MCF 10A (cell line): Measurements from ENCODE around the gene LRRIQ4. TPM values are rescaled to one million over a fixed set of nuclear protein-coding genes. Genes with fewer than 3 reads are reported as not detected.

ENCODE experiments used
- total RNA-seq: library from RNA; stranded (reverse); gene quantifications from 2 replicates; pipeline ENCODE4 v1.2.3, GENCODE V29; 2022

LRRIQ4 gene
- total RNA-seq, 1 experiment from 2014 or later: not detected

Other genes with a start within 250 kb of the LRRIQ4 start
- 5.2 and 7.1 TPM in 2 replicates for gene MECOM, start 149.2 kb upstream of the LRRIQ4 start, total RNA-seq
- 2.9 and 7.9 TPM in 2 replicates for gene TERC, start 47.8 kb upstream of the LRRIQ4 start, total RNA-seq
- 0.93 and 1.0 TPM in 2 replicates for gene ACTRT3, start 43.3 kb upstream of the LRRIQ4 start, total RNA-seq
- 18.0 and 20.4 TPM in 2 replicates for gene MYNN, start 39.5 kb upstream of the LRRIQ4 start, total RNA-seq
- not detected in 2 replicates for gene LRRC34, start within 50 bp of the LRRIQ4 start, total RNA-seq
- not detected in 2 replicates for gene LRRC31, start 57.1 kb downstream of the LRRIQ4 start, total RNA-seq
- not detected in 2 replicates for gene SAMD7, start 98.7 kb downstream of the LRRIQ4 start, total RNA-seq
- gene SEC62, start 153.9 kb downstream of the LRRIQ4 start, total RNA-seq: 58.5 and 62.1 TPM in 2 replicates
- 1.8 and 2.6 TPM in 2 replicates for gene GPR160, start 225.1 kb downstream of the LRRIQ4 start, total RNA-seq